Measurements from ENCODE around the gene KIAA1328.
A peak's percentile ranks its signal among the peaks of the same experiment; 100 is the strongest.

DNA sequence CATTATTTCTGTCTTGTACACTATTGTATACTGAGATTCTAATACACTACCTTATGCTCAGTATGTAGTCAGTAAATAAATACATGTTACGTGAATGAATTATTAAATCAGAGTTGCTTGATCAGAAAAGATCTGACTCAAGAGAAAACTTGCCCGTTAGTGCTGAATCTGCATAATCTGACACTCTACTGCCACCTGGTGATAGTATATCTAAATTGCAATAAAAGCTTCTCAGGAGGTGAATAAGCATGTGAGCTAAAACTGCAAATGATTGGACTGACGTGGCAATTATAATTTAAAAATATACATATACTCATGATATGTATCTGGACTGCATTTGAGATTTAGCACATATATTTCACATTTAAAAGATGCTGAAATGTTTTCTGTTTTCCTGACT is 70.4 kb downstream of the KIAA1328 start:
- TF ChIP-seq RAD21 (IDR thresholded peaks at IDR 0.05; ENCODE audit: low read length) (no peak), JUND (IDR thresholded peaks at IDR 0.05) (no peak), POLR2AphosphoS5 (IDR thresholded peaks at IDR 0.05; ENCODE audit: low read depth, low read length) (no peak), ELF1 (IDR thresholded peaks at IDR 0.05) (no peak), MEF2A (IDR thresholded peaks at IDR 0.05; ENCODE audit: borderline replicate concordance, low read depth) (no peak), MXI1 (IDR thresholded peaks at IDR 0.05; ENCODE audit: low read depth, low read length) (no peak), REST (IDR thresholded peaks at IDR 0.05; ENCODE audit: low read depth, low read length) (no peak), RXRA (IDR thresholded peaks at IDR 0.05; ENCODE audit: borderline replicate concordance, low read depth) (no peak), RCOR1 (IDR thresholded peaks at IDR 0.05; ENCODE audit: low read length) (no peak), EP300 (IDR thresholded peaks at IDR 0.05; ENCODE audit: borderline replicate concordance in 1 of 2, low read depth in 1 of 2, low read length in 1 of 2) (no peak), TAF1 (IDR thresholded peaks at IDR 0.05; ENCODE audit: borderline replicate concordance, low read depth, low read length) (no peak)
- TF ChIP-seq, protein P1, sequence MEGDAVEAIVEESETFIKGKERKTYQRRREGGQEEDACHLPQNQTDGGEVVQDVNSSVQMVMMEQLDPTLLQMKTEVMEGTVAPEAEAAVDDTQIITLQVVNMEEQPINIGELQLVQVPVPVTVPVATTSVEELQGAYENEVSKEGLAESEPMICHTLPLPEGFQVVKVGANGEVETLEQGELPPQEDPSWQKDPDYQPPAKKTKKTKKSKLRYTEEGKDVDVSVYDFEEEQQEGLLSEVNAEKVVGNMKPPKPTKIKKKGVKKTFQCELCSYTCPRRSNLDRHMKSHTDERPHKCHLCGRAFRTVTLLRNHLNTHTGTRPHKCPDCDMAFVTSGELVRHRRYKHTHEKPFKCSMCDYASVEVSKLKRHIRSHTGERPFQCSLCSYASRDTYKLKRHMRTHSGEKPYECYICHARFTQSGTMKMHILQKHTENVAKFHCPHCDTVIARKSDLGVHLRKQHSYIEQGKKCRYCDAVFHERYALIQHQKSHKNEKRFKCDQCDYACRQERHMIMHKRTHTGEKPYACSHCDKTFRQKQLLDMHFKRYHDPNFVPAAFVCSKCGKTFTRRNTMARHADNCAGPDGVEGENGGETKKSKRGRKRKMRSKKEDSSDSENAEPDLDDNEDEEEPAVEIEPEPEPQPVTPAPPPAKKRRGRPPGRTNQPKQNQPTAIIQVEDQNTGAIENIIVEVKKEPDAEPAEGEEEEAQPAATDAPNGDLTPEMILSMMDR (IDR thresholded peaks at IDR 0.05) = peak; percentile 41; the same call in 1 of the 2 replicates
- TF ChIP-seq, protein P2, sequence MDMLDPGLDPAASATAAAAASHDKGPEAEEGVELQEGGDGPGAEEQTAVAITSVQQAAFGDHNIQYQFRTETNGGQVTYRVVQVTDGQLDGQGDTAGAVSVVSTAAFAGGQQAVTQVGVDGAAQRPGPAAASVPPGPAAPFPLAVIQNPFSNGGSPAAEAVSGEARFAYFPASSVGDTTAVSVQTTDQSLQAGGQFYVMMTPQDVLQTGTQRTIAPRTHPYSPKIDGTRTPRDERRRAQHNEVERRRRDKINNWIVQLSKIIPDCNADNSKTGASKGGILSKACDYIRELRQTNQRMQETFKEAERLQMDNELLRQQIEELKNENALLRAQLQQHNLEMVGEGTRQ (IDR thresholded peaks at IDR 0.05; ENCODE audit: borderline replicate concordance, low read depth, low read length) = no peak

Data from SK-N-SH (cell line).